Activated CD8-positive, alpha-beta memory T cell treated with anti-CD3 and anti-CD28 coated beads, Interleukin-2, amount 50 U/mL, for 1 hour (primary cell): ENCODE measurements around the gene C13orf46.
"Not testable (repeated sequence)": the region's sequence is repeated elsewhere in the genome, so short reads cannot be mapped to it uniquely, and the experiment has no call there.

Source experiments
- DNase-seq: peaks from one replicate; pipeline ENCODE4 v3.0.0-alpha.2; 2020; ENCODE audit errors: extremely low read depth

The C13orf46 gene

GRCh38 chr13:113923376-113924063 is 50.4 kb downstream of the C13orf46 start:
- DNase-seq: no peak

- no peak for DNase-seq
These were observed 51.3 kb downstream of the C13orf46 start for GRCh38 chr13:113922412-113923118.

- DNase-seq: no peak
These were observed 52.1 kb downstream of the C13orf46 start for GRCh38 chr13:113921763-113922162.

GRCh38 chr13:113920606-113921286 is 53.1 kb downstream of the C13orf46 start:
- no peak for DNase-seq

- DNase-seq: no peak
These were observed 53.9 kb downstream of the C13orf46 start for GRCh38 chr13:113919761-113920559.

- no peak for DNase-seq
These were observed 54.7 kb downstream of the C13orf46 start for GRCh38 chr13:113918981-113919701.

- DNase-seq: no peak
These were observed 55.3 kb downstream of the C13orf46 start for GRCh38 chr13:113918580-113918979.

DNA sequence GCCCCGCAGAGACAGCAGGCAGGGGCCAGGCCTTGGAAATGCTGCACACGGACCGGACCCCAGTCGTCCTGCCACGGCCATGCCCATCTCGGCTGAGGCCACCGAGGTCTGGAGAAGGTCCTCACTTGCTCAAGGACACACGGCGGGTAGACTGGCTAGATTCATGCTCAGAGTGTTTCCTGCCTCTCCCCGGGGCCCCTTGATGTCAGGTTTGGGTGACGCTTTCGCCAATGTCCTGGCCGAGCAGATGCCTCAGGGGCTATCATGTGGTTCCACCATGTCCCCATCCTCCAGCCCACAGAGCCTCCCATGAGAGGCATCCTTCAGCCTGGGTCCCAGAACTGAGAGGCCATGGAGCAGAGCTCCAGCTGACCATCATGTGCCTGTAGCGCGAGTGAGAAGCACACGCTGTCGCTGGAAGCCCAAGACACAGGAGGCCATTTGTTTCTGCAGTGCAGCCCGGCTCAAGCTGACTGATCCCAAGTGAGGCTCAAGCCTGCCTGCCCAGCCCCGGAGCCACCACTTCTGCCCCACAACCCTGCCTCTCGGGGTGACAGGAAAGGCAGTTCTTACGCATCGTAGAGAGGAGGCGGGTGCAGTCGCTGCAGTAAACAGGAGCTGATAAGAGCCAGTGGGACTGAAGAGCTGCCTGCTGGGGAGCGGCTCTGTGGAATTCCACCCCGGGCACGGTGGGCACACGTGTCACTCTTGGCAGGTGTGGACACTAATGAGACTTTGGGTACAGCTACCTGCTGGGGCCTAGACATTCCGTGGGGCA is 56.1 kb downstream of the C13orf46 start:
- no peak for DNase-seq

DNA sequence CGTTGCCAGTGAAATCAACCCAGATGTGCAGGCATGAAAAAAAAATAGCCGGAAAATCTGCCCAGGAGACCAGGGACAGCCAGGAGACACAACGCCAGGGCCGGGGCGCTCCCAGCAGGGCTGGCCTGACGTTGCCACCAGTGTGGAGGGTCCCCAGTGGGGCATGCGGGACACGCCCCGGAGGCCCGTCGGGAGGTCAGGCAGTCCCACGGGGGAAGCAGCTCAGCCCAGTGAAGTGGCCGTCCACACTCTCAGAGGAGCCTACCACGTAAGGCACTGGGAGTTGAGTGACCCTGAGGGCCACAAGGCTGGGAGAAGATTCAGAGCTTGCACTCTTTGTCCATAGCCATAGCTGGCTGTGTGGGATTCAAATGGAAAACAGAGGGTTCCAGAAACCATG is 56.8 kb downstream of the C13orf46 start:
- DNase-seq: no peak

DNA sequence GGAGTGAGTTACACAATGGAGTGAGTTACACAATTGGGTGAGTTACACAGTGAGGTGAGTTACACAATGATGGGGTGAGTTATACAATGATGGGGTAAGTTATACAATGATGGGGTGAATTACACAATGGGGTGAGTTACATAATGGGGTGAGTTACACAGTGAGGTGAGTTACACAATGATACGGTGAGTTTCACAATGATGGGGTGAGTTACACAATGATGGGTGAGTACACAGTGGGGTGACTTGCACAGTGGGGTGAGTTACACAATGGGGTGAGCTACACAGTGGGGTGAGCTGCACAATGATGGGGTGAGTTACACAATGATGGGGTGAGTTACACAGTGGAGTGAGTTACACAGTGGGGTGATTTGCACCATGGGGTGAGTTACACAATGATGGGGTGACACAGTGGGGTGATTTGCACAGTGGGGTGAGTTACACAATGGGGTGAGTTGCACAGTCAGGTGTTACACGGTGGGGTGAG is 57.5 kb downstream of the C13orf46 start:
- DNase-seq: no peak

DNA sequence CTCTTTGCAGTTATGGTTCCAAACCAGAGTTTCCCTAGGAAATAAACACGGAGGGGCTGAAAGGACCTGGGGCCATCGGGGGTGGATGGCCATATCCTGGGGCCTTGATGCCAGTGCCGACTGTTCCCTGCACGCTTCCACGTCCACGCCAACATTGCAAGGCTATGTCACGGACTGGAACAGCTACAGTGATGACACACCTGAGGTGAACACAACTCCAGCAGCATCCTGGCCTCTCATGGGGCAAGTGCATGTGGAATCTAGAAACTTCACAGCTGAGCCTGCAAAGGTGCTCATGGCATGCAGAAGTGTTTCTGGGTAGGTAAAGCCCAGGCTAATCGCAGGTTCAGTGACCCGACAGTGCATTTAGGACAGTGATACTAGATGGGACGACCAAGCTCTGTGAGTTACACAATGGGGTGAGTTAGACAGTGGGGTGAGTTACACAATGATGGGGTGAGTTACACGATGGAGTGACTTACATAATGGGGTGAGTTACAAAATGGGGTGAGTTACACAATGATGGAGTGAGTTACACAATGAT is 58.0 kb downstream of the C13orf46 start:
- no peak for DNase-seq

GRCh38 chr13:113915012-113915763 is 58.7 kb downstream of the C13orf46 start:
- DNase-seq: no peak

- no peak for DNase-seq
These were observed 59.4 kb downstream of the C13orf46 start for GRCh38 chr13:113914333-113915011.

DNA sequence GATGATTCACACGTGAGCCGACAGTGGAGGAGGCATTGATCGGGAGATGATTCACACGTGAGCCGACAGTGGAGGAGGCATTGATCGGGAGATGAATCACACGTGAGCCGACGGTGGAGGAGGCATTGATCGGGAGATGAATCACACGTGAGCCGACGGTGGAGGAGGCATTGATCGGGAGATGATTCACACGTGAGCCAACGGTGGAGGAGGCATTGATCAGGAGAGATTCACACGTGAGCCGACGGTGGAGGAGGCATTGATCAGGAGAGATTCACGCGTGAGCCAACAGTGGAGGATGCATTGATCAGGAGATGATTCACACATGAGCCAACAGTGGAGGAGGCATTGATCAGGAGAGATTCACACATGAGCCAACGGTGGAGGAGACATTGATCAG is 60.0 kb downstream of the C13orf46 start:
- DNase-seq: not testable (repeated sequence)

GRCh38 chr13:113913408-113913807 is 60.5 kb downstream of the C13orf46 start:
- DNase-seq: not testable (repeated sequence)

DNA sequence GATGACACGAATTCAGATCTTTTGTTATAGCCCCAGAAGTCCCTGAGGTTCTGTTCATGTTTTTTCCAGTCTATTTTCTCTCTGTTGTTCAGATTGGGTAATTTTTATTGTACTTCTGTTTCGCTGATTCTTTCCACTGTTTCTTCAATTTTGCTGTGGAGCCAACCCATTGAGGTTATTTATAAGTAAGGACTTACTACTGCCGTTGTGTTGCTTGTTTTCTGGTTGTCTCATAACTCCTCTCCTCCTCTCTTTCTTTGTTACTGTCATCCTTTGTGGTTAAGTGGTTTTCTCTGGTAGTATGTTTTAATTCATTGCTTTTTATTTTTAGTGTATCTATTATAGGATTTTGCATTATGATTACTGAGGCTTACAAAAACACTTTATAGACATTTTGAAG is 61.3 kb downstream of the C13orf46 start:
- DNase-seq: no peak

DNA sequence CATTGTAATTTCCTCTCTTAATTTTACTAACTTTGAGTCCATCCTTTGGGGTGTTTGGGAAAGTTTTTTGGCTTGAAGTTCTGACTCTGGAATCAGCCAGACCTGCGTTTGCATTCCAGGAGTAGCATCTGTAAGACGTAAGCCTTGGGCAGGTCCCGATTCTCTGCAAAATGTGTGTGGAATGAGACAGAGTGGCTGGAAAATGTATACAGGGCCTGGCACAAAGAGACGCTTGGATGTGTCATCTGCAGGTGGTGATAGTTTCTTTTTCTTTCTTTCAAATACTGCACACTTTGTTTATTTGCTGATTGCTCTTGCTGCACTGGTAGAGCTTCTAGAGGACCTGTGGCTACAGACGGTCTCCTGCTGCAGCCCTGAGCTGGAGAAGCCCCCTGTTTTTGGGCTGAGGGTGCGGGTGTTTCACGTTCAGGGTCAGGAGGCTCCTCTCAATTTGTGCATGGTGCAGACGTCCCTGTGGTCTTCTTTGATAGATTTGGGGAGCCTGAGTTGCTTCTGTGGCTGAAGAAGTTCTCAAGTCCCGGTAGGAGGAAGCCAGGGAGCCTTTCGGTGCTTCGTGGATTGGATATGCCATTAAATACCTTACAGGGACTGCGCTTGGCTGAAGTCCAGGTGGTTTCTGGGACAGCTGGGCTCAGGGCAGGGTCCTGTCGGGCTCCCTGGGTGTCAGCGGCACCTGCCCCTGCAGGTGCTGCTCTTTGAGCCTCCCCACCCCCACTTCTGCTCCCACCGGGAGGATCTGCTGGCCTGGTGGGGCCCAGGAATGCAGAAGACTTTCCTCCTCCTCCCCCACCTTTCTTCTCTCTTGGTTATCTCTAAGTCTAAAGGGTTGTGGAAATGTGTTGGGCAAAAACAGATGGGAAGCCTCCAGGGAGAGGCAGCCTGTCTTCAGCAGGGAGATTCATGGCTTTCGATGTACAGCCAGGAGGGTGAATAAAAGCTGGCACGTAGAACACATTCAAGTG is 66.0 kb downstream of the C13orf46 start:
- no peak for DNase-seq

- no peak for DNase-seq
These were observed 67.3 kb downstream of the C13orf46 start for GRCh38 chr13:113906571-113906970.
